Keratinocyte (primary cell): ENCODE measurements around the gene RASL10A. TPM values are rescaled to one million over a fixed set of nuclear protein-coding genes. Genes with fewer than 3 reads are reported as not detected.

Experiments used
- DNase-seq: peaks from one replicate; pipeline ENCODE4 v3.0.0-alpha.2; 2011; ENCODE audit warnings: low read depth, missing footprints, low spot score
- FAIRE-seq: peaks from 2 replicates; lab custom pipeline; 2011; peaks lifted over from hg19 to GRCh38; lab: Jason Lieb, UNC
- H2AFZ ChIP-seq: 2 replicates; pipeline ENCODE4 v1.6.0; 2012; ENCODE audit warnings: low read length, control low read depth, inconsistent platforms; ENCODE audit not compliant: control insufficient read depth
- H3K27ac ChIP-seq: 2 replicates; pipeline ENCODE4 v1.5.1; 2011; ENCODE audit warnings: low read length; ENCODE audit not compliant: control insufficient read depth, insufficient read depth
- H3K27me3 ChIP-seq: 3 replicates; pipeline ENCODE4 v1.6.0; 2011; ENCODE audit warnings: low read length; ENCODE audit not compliant: control insufficient read depth, insufficient read depth; ENCODE audit errors: extremely low read depth
- H3K36me3 ChIP-seq, 2 experiments: 2 replicates in 1 of 2; 3 replicates in 1 of 2; pipeline ENCODE4 v1.5.1; 2011; ENCODE audit warnings: low read length in 2 of 2, mild to moderate bottlenecking in 1 of 2; ENCODE audit not compliant: control insufficient read depth in 2 of 2, insufficient read depth in 2 of 2; ENCODE audit errors: extremely low read depth in 1 of 2
- H3K4me1 ChIP-seq: 3 replicates; pipeline ENCODE4 v1.5.1; 2011; ENCODE audit warnings: low read length; ENCODE audit not compliant: control insufficient read depth, insufficient read depth; ENCODE audit errors: extremely low read depth
- H3K4me2 ChIP-seq: 3 replicates; pipeline ENCODE4 v1.6.0; 2011; ENCODE audit warnings: low read depth, low read length; ENCODE audit not compliant: control insufficient read depth, insufficient read depth; ENCODE audit errors: extremely low read depth
- H3K4me3 ChIP-seq, 3 experiments: fragments of 200-600 bp in 1 of 3; sonication (generic) in 1 of 3; 2 replicates in 2 of 3; 3 replicates in 1 of 3; pipeline ENCODE4 v1.5.1; 2011 to 2016; ENCODE audit warnings: low read length in 3 of 3, mild to moderate bottlenecking in 3 of 3, control low read depth in 2 of 3, inconsistent platforms in 1 of 3, low read depth in 1 of 3, mixed read lengths in 1 of 3, mixed run types in 1 of 3, moderate library complexity in 1 of 3; ENCODE audit not compliant: control insufficient read depth in 2 of 3, insufficient read depth in 2 of 3; ENCODE audit errors: extremely low read depth in 1 of 3
- H3K79me2 ChIP-seq: 2 replicates; pipeline ENCODE4 v1.6.0; 2012; ENCODE audit warnings: low read length; ENCODE audit not compliant: control insufficient read depth, insufficient read depth
- H3K9ac ChIP-seq: 3 replicates; pipeline ENCODE4 v1.6.0; 2011; ENCODE audit warnings: low read length; ENCODE audit not compliant: control insufficient read depth, insufficient read depth; ENCODE audit errors: extremely low read depth
- H3K9me1 ChIP-seq: 3 replicates; pipeline ENCODE4 v1.6.0; 2011; ENCODE audit warnings: low read length; ENCODE audit not compliant: control insufficient read depth, insufficient read depth; ENCODE audit errors: extremely low read depth
- H3K9me3 ChIP-seq: 2 replicates; pipeline ENCODE4 v1.5.1; 2012; ENCODE audit warnings: low read depth, low read length; ENCODE audit not compliant: control insufficient read depth
- H4K20me1 ChIP-seq: 3 replicates; pipeline ENCODE4 v1.6.0; 2011; ENCODE audit warnings: low read length; ENCODE audit not compliant: control insufficient read depth, insufficient read depth; ENCODE audit errors: extremely low read depth
- EZH2 ChIP-seq: IDR thresholded peaks from one replicate; pipeline ENCODE4 v1.6.1; 2012; ENCODE audit warnings: inconsistent platforms, mild to moderate bottlenecking, low read length, moderate library complexity
- dilution Hi-C: fragments of 300-500 bp; cut with MboI; formaldehyde crosslinking; loops from one replicate; pipeline ENCODE4 v1.7.0; 2020; ENCODE audit warnings: low sequenced_read_pairs; ENCODE audit not compliant: extremely low pct_ligation_motif_present
- polyA plus RNA-seq, 5 experiments: library from polyadenylated mRNA; depleted of rRNA in 3 of 5; stranded (reverse) in 3 of 5; stranded (forward) in 1 of 5; unstranded in 1 of 5; fragments of >200 nt; gene quantifications; 1 replicate in 1 of 5; 2 replicates in 3 of 5; 3 replicates in 1 of 5; pipeline versions ENCODE4 v1.2.1 to v1.2.3, GENCODE V29; 2011 to 2012; ENCODE audit warnings: missing spikeins in 2 of 5, low read depth in 1 of 5, low replicate concordance in 1 of 5
- TF ChIP-seq, protein P1 (sequence below), 3 experiments: IDR thresholded peaks in 1 of 3; conservative IDR thresholded peaks in 1 of 3; optimal IDR thresholded peaks in 1 of 3; 2 replicates in 2 of 3; 3 replicates in 1 of 3; pipeline versions ENCODE3 to v1.5.1; 2011; ENCODE audit warnings: low read length in 3 of 3, mild to moderate bottlenecking in 3 of 3, moderate library complexity in 2 of 3, control low read depth in 1 of 3, inconsistent platforms in 1 of 3; ENCODE audit not compliant: insufficient read depth in 2 of 3; ENCODE audit errors: extremely low read depth in 1 of 3

The RASL10A gene
- polyA plus RNA-seq, 1 donor (not counting 4 experiments of a cell fraction or from before 2014, with no cell fraction given) = not detected

DNA sequence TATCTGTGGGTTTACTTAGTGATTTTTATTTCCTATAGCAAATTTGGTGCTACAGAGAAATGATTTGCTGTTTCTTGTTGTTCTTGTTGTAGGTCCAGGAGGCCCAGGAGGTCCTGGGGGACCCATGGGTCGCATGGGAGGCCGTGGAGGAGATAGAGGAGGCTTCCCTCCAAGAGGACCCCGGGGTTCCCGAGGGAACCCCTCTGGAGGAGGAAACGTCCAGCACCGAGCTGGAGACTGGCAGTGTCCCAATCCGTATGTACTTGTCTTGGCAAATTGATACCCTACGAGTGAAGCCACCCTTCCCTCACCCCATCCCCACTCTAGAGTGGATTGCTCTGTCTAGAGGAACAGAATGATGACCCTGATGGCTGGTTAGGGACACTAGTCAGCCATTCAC is 16.9 kb downstream of the RASL10A start:
- H3K4me1 ChIP-seq = no peaks in the 10 kb centered on the region
- H3K9me3 ChIP-seq = no peaks in the 10 kb centered on the region
- no peaks in the 10 kb centered on the region for H3K79me2 ChIP-seq
- H3K36me3 ChIP-seq = peaks cover 41 to 59% of the 10 kb centered on the region in 2 experiments
- H3K9ac ChIP-seq = no peak overlapping the region
- peaks cover 2% of the 10 kb centered on the region for H3K9me1 ChIP-seq
- H3K27me3 ChIP-seq = no peaks in the 10 kb centered on the region
- H3K4me3 ChIP-seq = no peak overlapping the region
- peaks cover 17% of the 10 kb centered on the region for H4K20me1 ChIP-seq
- DNase-seq = no peak
- H3K27ac ChIP-seq = no peak overlapping the region
- H2AFZ ChIP-seq = no peak overlapping the region
- FAIRE-seq = no peak
- H3K4me2 ChIP-seq = no peak overlapping the region
- dilution Hi-C loops = no loop called here
- TF ChIP-seq, protein P1, sequence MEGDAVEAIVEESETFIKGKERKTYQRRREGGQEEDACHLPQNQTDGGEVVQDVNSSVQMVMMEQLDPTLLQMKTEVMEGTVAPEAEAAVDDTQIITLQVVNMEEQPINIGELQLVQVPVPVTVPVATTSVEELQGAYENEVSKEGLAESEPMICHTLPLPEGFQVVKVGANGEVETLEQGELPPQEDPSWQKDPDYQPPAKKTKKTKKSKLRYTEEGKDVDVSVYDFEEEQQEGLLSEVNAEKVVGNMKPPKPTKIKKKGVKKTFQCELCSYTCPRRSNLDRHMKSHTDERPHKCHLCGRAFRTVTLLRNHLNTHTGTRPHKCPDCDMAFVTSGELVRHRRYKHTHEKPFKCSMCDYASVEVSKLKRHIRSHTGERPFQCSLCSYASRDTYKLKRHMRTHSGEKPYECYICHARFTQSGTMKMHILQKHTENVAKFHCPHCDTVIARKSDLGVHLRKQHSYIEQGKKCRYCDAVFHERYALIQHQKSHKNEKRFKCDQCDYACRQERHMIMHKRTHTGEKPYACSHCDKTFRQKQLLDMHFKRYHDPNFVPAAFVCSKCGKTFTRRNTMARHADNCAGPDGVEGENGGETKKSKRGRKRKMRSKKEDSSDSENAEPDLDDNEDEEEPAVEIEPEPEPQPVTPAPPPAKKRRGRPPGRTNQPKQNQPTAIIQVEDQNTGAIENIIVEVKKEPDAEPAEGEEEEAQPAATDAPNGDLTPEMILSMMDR (optimal IDR thresholded peaks at IDR 0.05 in 1 of 3, IDR thresholded peaks at IDR 0.05 in 1 of 3, conservative IDR thresholded peaks at IDR 0.05 in 1 of 3; ENCODE audit: extremely low read depth in 1 of 3, insufficient read depth in 2 of 3, low read length in 3 of 3) = no peak
- no peak for TF ChIP-seq EZH2

DNA sequence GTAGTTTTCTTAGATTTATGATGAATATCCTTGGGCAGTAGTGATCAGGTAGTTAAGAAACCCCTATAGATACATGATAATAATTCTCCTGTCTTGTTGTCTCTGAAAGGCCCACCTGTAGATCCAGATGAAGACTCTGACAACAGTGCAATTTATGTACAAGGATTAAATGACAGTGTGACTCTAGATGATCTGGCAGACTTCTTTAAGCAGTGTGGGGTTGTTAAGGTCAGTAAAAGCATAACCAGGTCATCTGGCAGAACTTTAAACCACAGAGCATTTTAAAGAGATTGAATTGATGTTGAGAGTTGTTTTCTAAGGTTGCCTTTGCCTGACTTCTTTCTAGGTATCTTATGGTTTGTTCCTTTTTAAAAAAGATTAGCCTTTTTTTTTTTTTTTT is 23.1 kb downstream of the RASL10A start:
- Histone ChIP-seq H3K79me2 (peaks cover 24% of the 10 kb centered on the region), H3K4me1 (no peaks in the 10 kb centered on the region), H3K27me3 (no peaks in the 10 kb centered on the region), H3K27ac (no peak overlapping the region), H3K4me2 (no peak overlapping the region), H3K36me3 (peaks cover 53 to 79% of the 10 kb centered on the region in 2 experiments), H3K9me3 (no peaks in the 10 kb centered on the region), H2AFZ (no peak overlapping the region), H4K20me1 (peaks cover 5% of the 10 kb centered on the region), H3K9ac (no peak overlapping the region), H3K4me3 (no peak overlapping the region), H3K9me1 (no peaks in the 10 kb centered on the region)
- no peak for TF ChIP-seq EZH2
- TF ChIP-seq, protein P1 (optimal IDR thresholded peaks at IDR 0.05 in 1 of 3, IDR thresholded peaks at IDR 0.05 in 1 of 3, conservative IDR thresholded peaks at IDR 0.05 in 1 of 3; ENCODE audit: extremely low read depth in 1 of 3, insufficient read depth in 2 of 3, low read length in 3 of 3) = no peak
- dilution Hi-C loops = no loop called here
- FAIRE-seq (no peak), DNase-seq (no peak)
